OCI-LY3 (cell line): Measurements from ENCODE around the gene SH3GLB1.
A peak's percentile ranks its signal among the peaks of the same experiment; 100 is the strongest.

Experiments used
- H2AFZ ChIP-seq: fragments of 200-600, 300-600 bp; shearing (Covaris generic); 2 replicates; pipeline ENCODE4 v1.6.0; 2014; ENCODE audit warnings: antibody characterized with exemption, low read depth, low read length
- H3K27ac ChIP-seq: fragments of 200-600, 300-600 bp; sonication (generic); 2 replicates; pipeline ENCODE4 v1.5.1; 2014; ENCODE audit warnings: mild to moderate bottlenecking, low read length, moderate library complexity, mixed read lengths
- H3K27me3 ChIP-seq: fragments of 200-600, 300-600 bp; sonication (generic); 2 replicates; pipeline ENCODE4 v1.6.1; 2014; ENCODE audit warnings: low read depth, low read length, mixed read lengths
- H3K36me3 ChIP-seq: fragments of 200-600, 300-600 bp; sonication (generic); replicated peaks from 2 replicates; pipeline ENCODE3; 2014; ENCODE audit warnings: low read depth, low read length, mixed read lengths
- H3K4me1 ChIP-seq: fragments of 300-600, 200-600 bp; sonication (generic); 2 replicates; pipeline ENCODE4 v1.6.1; 2014; ENCODE audit warnings: low read length, mixed read lengths
- H3K4me2 ChIP-seq: fragments of 200-600, 300-600 bp; sonication (generic); 2 replicates; pipeline ENCODE4 v1.6.1; 2014; ENCODE audit warnings: low read length, mixed read lengths
- H3K4me3 ChIP-seq: fragments of 300-600, 200-600 bp; sonication (generic); 2 replicates; pipeline ENCODE4 v1.5.1; 2014; ENCODE audit warnings: antibody characterized with exemption, mild to moderate bottlenecking, low read length, moderate library complexity
- H3K79me2 ChIP-seq: fragments of 300-600, 200-600 bp; shearing (Covaris generic); 2 replicates; pipeline ENCODE4 v1.6.1; 2014; ENCODE audit warnings: mild to moderate bottlenecking, low read length, mixed read lengths
- H3K9ac ChIP-seq: fragments of 300-600, 200-600 bp; shearing (Covaris generic); 2 replicates; pipeline ENCODE4 v1.6.0; 2014; ENCODE audit warnings: mild to moderate bottlenecking, low read length, moderate library complexity
- H3K9me3 ChIP-seq: fragments of 200-600, 300-600 bp; shearing (Covaris generic); 2 replicates; pipeline ENCODE4 v1.6.1; 2014; ENCODE audit warnings: low read length, mixed read lengths; ENCODE audit not compliant: insufficient read depth
- H4K20me1 ChIP-seq: fragments of 200-600, 300-600 bp; sonication (generic); 2 replicates; pipeline ENCODE4 v1.6.1; 2016; ENCODE audit warnings: low read length, mixed read lengths; ENCODE audit not compliant: insufficient read depth
- EZH2phosphoT487 ChIP-seq: fragments of 200-600 bp; shearing (Covaris generic); IDR thresholded peaks from 2 replicates; pipeline ENCODE4 v1.6.1; 2018; ENCODE audit warnings: antibody characterized with exemption, mixed run types, low read depth
- TF ChIP-seq, protein P1 (sequence below): fragments of 200-600, 300-600 bp; sonication (generic); IDR thresholded peaks from 2 replicates; pipeline ENCODE4 v1.5.1; 2014; ENCODE audit warnings: antibody characterized with exemption, low read length, low read depth

SH3GLB1 gene

DNA sequence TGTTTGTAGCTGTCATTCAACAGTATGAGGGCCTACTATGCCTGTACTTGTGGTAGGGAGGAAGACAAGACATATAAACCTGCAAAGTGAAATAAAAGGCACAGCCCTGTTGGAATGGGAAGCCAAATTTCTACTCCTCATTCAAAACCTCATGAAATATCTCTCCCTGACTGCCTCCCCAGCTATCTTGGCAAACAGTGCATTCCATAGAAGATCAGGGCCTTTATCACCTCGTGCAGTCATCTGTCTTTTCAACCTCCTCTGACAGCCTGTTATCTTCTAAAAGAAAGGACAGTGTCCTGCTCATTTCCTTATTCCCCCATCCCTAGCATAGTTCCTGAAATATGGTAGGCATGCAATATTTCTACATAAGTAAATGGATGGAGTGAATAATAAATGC, 71.0 kb downstream of the SH3GLB1 start:
- Histone ChIP-seq H2AFZ (peak overlapping the region; percentile 62), H3K27ac (peak overlapping the region; percentile 100), H3K4me1 (peaks cover 60% of the 10 kb centered on the region), H3K9me3 (no peaks in the 10 kb centered on the region), H3K9ac (peak overlapping the region; percentile 88), H4K20me1 (no peaks in the 10 kb centered on the region), H3K4me3 (peak overlapping the region; percentile 64; the same call in 1 of the 2 replicates), H3K36me3 (no peaks in the 10 kb centered on the region), H3K27me3 (no peaks in the 10 kb centered on the region), H3K4me2 (peak overlapping the region; percentile 87), H3K79me2 (no peaks in the 10 kb centered on the region)
- TF ChIP-seq EZH2phosphoT487: no peak
- TF ChIP-seq, protein P1, sequence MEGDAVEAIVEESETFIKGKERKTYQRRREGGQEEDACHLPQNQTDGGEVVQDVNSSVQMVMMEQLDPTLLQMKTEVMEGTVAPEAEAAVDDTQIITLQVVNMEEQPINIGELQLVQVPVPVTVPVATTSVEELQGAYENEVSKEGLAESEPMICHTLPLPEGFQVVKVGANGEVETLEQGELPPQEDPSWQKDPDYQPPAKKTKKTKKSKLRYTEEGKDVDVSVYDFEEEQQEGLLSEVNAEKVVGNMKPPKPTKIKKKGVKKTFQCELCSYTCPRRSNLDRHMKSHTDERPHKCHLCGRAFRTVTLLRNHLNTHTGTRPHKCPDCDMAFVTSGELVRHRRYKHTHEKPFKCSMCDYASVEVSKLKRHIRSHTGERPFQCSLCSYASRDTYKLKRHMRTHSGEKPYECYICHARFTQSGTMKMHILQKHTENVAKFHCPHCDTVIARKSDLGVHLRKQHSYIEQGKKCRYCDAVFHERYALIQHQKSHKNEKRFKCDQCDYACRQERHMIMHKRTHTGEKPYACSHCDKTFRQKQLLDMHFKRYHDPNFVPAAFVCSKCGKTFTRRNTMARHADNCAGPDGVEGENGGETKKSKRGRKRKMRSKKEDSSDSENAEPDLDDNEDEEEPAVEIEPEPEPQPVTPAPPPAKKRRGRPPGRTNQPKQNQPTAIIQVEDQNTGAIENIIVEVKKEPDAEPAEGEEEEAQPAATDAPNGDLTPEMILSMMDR: no peak

DNA sequence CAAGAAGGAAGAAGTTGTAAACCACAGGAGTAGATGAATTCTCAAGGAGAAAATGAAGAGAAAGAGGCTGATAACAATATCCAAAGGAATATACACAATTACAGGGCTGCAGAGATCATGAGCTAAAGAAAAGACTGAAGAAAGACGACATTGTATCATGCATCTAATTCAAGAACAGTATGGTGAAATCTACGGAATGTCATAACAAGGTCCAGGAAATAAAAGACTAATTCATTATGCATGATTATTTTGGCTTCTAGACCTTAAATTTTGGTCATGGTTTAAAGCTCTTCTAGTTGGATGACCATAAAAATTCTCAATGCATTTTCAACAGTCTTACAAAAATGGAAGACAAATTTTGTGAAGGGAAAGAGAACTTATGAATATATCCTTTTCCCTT, 71.7 kb downstream of the SH3GLB1 start:
- Histone ChIP-seq H3K27ac (peak overlapping the region; percentile 100; the same call in 1 of the 2 replicates), H3K9me3 (no peaks in the 10 kb centered on the region)

DNA sequence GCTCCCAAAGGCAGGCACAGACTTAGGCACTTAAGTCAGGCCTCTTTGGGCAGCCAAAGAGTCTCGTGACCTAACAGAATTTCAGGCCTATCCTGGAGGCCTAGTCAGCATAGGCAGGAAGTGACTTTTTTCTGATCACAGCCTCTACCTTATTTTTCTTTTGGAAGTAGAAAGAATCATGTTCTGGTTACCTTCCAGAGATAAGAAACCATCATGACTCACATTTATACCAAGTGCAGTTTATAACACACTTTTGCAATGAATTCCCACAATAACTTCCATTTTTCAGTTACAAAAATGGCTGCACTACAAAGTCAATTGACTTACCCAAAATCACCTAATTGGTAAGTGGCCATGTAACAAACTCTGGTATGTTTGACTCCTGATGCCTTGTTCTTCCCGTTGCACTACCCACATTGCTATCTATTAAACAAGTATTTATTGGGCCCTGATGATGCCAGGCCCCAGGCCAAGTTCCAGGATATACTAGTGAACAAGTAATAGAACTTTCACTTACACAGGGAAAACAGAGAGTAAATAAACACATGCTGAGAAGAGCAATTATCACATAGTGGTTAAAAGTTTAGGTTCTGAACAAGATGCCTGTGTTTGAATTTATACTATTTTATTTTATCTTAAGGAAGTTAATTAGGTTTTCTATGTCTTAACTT, 74.3 kb downstream of the SH3GLB1 start:
- H3K9me3 ChIP-seq: 0 out of 2 replicates have a peak, but pooled peaks cover 4% of the 10 kb centered on the region
- 0 out of 2 replicates have a peak overlapping the region, but pooled peaks have one; percentile 19 for H2AFZ ChIP-seq
- no peak overlapping the region for H3K9ac ChIP-seq
- peaks cover 35% of the 10 kb centered on the region for H3K4me1 ChIP-seq
- no peaks in the 10 kb centered on the region for H3K27me3 ChIP-seq
- TF ChIP-seq, protein P1: no peak
- no peak for TF ChIP-seq EZH2phosphoT487
- H3K4me3 ChIP-seq: no peak overlapping the region
- no peaks in the 10 kb centered on the region for H4K20me1 ChIP-seq
- no peak overlapping the region for H3K27ac ChIP-seq
- H3K36me3 ChIP-seq: peaks cover 6% of the 10 kb centered on the region
- no peak overlapping the region for H3K4me2 ChIP-seq
- H3K79me2 ChIP-seq: no peaks in the 10 kb centered on the region

More for the DNA sequence above, 71.7 kb downstream of the SH3GLB1 start:
- Histone ChIP-seq H2AFZ (no peak overlapping the region), H4K20me1 (no peaks in the 10 kb centered on the region), H3K4me3 (no peak overlapping the region), H3K4me2 (no peak overlapping the region), H3K79me2 (no peaks in the 10 kb centered on the region), H3K36me3 (no peaks in the 10 kb centered on the region), H3K27me3 (no peaks in the 10 kb centered on the region), H3K4me1 (peaks cover 60% of the 10 kb centered on the region), H3K9ac (no peak overlapping the region)
- TF ChIP-seq, protein P1: no peak
- TF ChIP-seq EZH2phosphoT487: no peak

DNA sequence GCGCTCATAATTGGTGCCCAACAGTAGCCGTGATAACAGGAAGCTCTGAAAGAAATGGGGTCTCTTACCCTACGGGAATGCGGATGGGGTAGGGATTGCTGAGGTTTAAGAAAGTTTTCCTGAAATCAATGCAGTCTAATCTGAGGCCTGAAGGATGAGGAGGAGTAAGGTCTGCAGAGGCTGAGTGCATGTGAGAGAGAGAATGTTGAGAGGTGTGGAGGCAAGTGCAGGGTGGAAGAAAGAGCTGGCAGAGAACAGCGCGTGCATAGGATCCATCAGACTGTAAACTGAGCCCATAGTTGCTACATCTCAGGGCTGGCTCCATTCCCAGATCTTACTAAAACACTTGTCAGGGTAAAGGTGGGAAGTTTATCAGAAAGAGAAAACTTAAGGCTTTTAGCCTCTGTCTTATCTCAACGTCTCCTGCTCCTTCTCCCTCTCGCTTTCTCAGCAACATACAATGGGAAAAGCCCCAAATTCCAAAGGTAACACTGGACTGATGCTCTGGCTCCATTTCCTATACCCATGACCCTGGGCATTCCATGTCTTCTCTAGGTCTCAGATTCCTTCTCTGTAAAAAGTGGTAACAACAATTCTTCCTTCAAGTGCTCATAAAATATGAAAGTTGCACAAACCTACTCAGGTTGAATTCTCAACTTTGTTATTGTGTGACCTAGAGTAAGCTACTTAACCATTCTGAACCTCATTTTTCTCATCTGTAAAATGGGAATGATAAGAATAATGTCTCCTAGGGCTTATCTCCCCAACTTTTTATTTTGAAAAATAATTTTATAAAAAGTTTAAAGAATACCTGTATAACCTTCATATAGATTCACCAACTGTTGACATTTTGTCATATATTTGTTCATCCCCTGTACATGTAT, 75.2 kb downstream of the SH3GLB1 start:
- no peak for TF ChIP-seq EZH2phosphoT487
- TF ChIP-seq, protein P1: no peak
- H3K4me2 ChIP-seq: no peak overlapping the region

More for the DNA sequence above, 75.2 kb downstream of the SH3GLB1 start:
- Histone ChIP-seq H2AFZ (no peak overlapping the region), H3K4me3 (no peak overlapping the region), H4K20me1 (no peaks in the 10 kb centered on the region), H3K36me3 (peaks cover 6% of the 10 kb centered on the region), H3K9ac (no peak overlapping the region), H3K79me2 (no peaks in the 10 kb centered on the region), H3K27me3 (no peaks in the 10 kb centered on the region), H3K9me3 (0 out of 2 replicates have a peak, but pooled peaks cover 4% of the 10 kb centered on the region), H3K4me1 (peaks cover 29% of the 10 kb centered on the region), H3K27ac (no peak overlapping the region)
